IPS-18c (cell line): Measurements from ENCODE around the gene POLD4.

Experiments used
- H3K4me3 ChIP-seq: 2 replicates; pipeline ENCODE4 v1.7.0; 2013; ENCODE audit warnings: low read depth, mild to moderate bottlenecking, low read length, moderate library complexity; ENCODE audit not compliant: insufficient read depth
- H3K9me3 ChIP-seq: one replicate; pipeline ENCODE4 v1.6.1; 2013; ENCODE audit warnings: mild to moderate bottlenecking, low read length, moderate library complexity; ENCODE audit not compliant: control insufficient read depth, insufficient read depth

The POLD4 gene

GRCh38 chr11:67392183-67392715 lies 38.9 kb upstream of the POLD4 start:
- peak overlapping the region; percentile 80 for H3K4me3 ChIP-seq

GRCh38 chr11:67391304-67392182 lies 38.2 kb upstream of the POLD4 start, which contains the start of gene RAD9A:
RAD9A (plus strand) TSS chr11:67391986; CDS start chr11:67392045, 59 bp downstream.
- Histone ChIP-seq H3K4me3 (peak within 1 kb of the TSS; percentile 80), H3K9me3 (no peaks in the 10 kb centered on the region)

More at GRCh38 chr11:67392183-67392715, 38.9 kb upstream of the POLD4 start:
- no peaks in the 10 kb centered on the region for H3K9me3 ChIP-seq

GRCh38 chr11:67390947-67391303 lies 37.6 kb upstream of the POLD4 start:
- Histone ChIP-seq H3K9me3 (no peaks in the 10 kb centered on the region), H3K4me3 (peak overlapping the region; percentile 80)

GRCh38 chr11:67389477-67389876 lies 36.1 kb upstream of the POLD4 start:
- H3K9me3 ChIP-seq, result no peaks in the 10 kb centered on the region
- H3K4me3 ChIP-seq, result no peak overlapping the region; the same call in 1 of the 2 replicates

- Histone ChIP-seq H3K9me3 (no peaks in the 10 kb centered on the region), H3K4me3 (no peak overlapping the region)
Measured at GRCh38 chr11:67387518-67387917, 34.2 kb upstream of the POLD4 start.

- Histone ChIP-seq H3K9me3 (no peaks in the 10 kb centered on the region), H3K4me3 (no peak overlapping the region)
Measured at GRCh38 chr11:67387069-67387468, 33.7 kb upstream of the POLD4 start.

- H3K9me3 ChIP-seq, result no peaks in the 10 kb centered on the region
- no peak overlapping the region for H3K4me3 ChIP-seq
Measured at GRCh38 chr11:67384851-67385366, 31.6 kb upstream of the POLD4 start.

GRCh38 chr11:67382276-67383136 lies 29.2 kb upstream of the POLD4 start:
- no peaks in the 10 kb centered on the region for H3K9me3 ChIP-seq
- no peak overlapping the region for H3K4me3 ChIP-seq

GRCh38 chr11:67381244-67381972 lies 28.1 kb upstream of the POLD4 start:
- Histone ChIP-seq H3K9me3 (no peaks in the 10 kb centered on the region), H3K4me3 (no peak overlapping the region)

GRCh38 chr11:67379061-67380058 lies 26.0 kb upstream of the POLD4 start:
- Histone ChIP-seq H3K9me3 (no peaks in the 10 kb centered on the region), H3K4me3 (no peak overlapping the region)

- H3K4me3 ChIP-seq, result no peak overlapping the region
Measured at GRCh38 chr11:67378544-67378943, 25.2 kb upstream of the POLD4 start.

GRCh38 chr11:67376873-67377808 lies 23.8 kb upstream of the POLD4 start:
- Histone ChIP-seq H3K4me3 (no peak overlapping the region), H3K9me3 (no peaks in the 10 kb centered on the region)

More at GRCh38 chr11:67378544-67378943, 25.2 kb upstream of the POLD4 start:
- H3K9me3 ChIP-seq, result no peaks in the 10 kb centered on the region

GRCh38 chr11:67376063-67376820 lies 22.9 kb upstream of the POLD4 start:
- no peaks in the 10 kb centered on the region for H3K9me3 ChIP-seq
- peak overlapping the region; percentile 41 for H3K4me3 ChIP-seq

GRCh38 chr11:67375320-67376055 lies 22.1 kb upstream of the POLD4 start:
- peak overlapping the region; percentile 41 for H3K4me3 ChIP-seq
- H3K9me3 ChIP-seq, result no peaks in the 10 kb centered on the region
